ENCODE data around the gene GSG1.

GSG1 gene

GRCh38 chr12:13079440-13079906 lies 24.0 kb downstream of the GSG1 start:
- peaks cover 0 to 11% (median 0%) of the 10 kb centered on the region in 10 experiments; a peak in 4 of 20 replicates for H3K4me1 ChIP-seq
- no peak overlapping the region for H3K9ac ChIP-seq
- H3K27me3 ChIP-seq: no peaks in the 10 kb centered on the region
- peaks cover 8 to 17% (median 13%) of the 10 kb centered on the region in 11 experiments; a peak in 16 of 22 replicates for H3K9me3 ChIP-seq (replicated peaks in 1 of 11)
- H3K4me2 ChIP-seq: no peak overlapping the region
- H4K20me1 ChIP-seq: no peaks in the 10 kb centered on the region
- no peak overlapping the region for H3K4me3 ChIP-seq
- H3K36me3 ChIP-seq: peaks cover 43 to 74% (median 52%) of the 10 kb centered on the region in 11 experiments
- no peak for TF ChIP-seq Cebpa-rat (IDR thresholded peaks at IDR 0.05)
- H3K27ac ChIP-seq: no peak overlapping the region

GRCh38 chr12:13075786-13076570 lies 27.5 kb downstream of the GSG1 start:
- peaks cover 0 to 7% (median 0%) of the 10 kb centered on the region in 10 experiments; a peak in 2 of 20 replicates for H3K4me1 ChIP-seq
- TF ChIP-seq Cebpa-rat (IDR thresholded peaks at IDR 0.05): no peak
- peaks cover 46 to 78% (median 66%) of the 10 kb centered on the region in 11 experiments for H3K36me3 ChIP-seq
- no peaks in the 10 kb centered on the region for H4K20me1 ChIP-seq
- H3K27ac ChIP-seq: no peak overlapping the region
- H3K4me2 ChIP-seq: no peak overlapping the region
- peaks cover 3 to 10% (median 6%) of the 10 kb centered on the region in 11 experiments; a peak in 10 of 22 replicates for H3K9me3 ChIP-seq (replicated peaks in 1 of 11)
- no peaks in the 10 kb centered on the region for H3K27me3 ChIP-seq
- H3K9ac ChIP-seq: no peak overlapping the region
- H3K4me3 ChIP-seq: no peak overlapping the region

GRCh38 chr12:13075118-13075480 lies 28.4 kb downstream of the GSG1 start:
- Histone ChIP-seq H3K27ac (no peak overlapping the region), H3K4me2 (no peak overlapping the region), H3K36me3 (peaks cover 45 to 77% (median 67%) of the 10 kb centered on the region in 11 experiments), H3K9me3 (replicated peaks in 1 of 11) (peaks cover 3 to 10% (median 6%) of the 10 kb centered on the region in 11 experiments; a peak in 10 of 22 replicates), H3K9ac (no peak overlapping the region), H3K4me1 (peaks cover 0 to 12% (median 0%) of the 10 kb centered on the region in 10 experiments; a peak in 2 of 20 replicates), H3K4me3 (no peak overlapping the region), H3K27me3 (no peaks in the 10 kb centered on the region), H4K20me1 (no peaks in the 10 kb centered on the region)
- TF ChIP-seq Cebpa-rat (IDR thresholded peaks at IDR 0.05): no peak

- no peaks in the 10 kb centered on the region for H3K27me3 ChIP-seq
- no peak overlapping the region for H3K9ac ChIP-seq
- H4K20me1 ChIP-seq: no peaks in the 10 kb centered on the region
- peaks cover 3 to 8% (median 4%) of the 10 kb centered on the region in 11 experiments; a peak in 10 of 22 replicates for H3K9me3 ChIP-seq (replicated peaks in 1 of 11)
- no peak overlapping the region for H3K4me3 ChIP-seq
- no peak for TF ChIP-seq Cebpa-rat (IDR thresholded peaks at IDR 0.05)
- no peak overlapping the region for H3K4me2 ChIP-seq
- H3K27ac ChIP-seq: no peak overlapping the region
- H3K36me3 ChIP-seq: peaks cover 39 to 75% (median 64%) of the 10 kb centered on the region in 11 experiments
- peaks cover 0 to 12% (median 0%) of the 10 kb centered on the region in 10 experiments; a peak in 2 of 20 replicates for H3K4me1 ChIP-seq
These were observed 28.9 kb downstream of the GSG1 start for GRCh38 chr12:13074396-13075117.

- Histone ChIP-seq H3K9me3 (replicated peaks in 1 of 11) (0 out of 22 replicates have a peak, but pooled peaks cover 0 to 4% (median 0%) of the 10 kb centered on the region in 11 experiments), H3K36me3 (peaks cover 42 to 84% (median 74%) of the 10 kb centered on the region in 11 experiments), H3K27me3 (no peaks in the 10 kb centered on the region), H3K4me3 (no peak overlapping the region), H4K20me1 (no peaks in the 10 kb centered on the region), H3K9ac (no peak overlapping the region), H3K4me1 (peaks cover 0 to 12% (median 0%) of the 10 kb centered on the region in 10 experiments; a peak in 2 of 20 replicates), H3K4me2 (no peak overlapping the region), H3K27ac (no peak overlapping the region)
- TF ChIP-seq Cebpa-rat (IDR thresholded peaks at IDR 0.05): no peak
These were observed 30.3 kb downstream of the GSG1 start for GRCh38 chr12:13073173-13073572.

- no peak overlapping the region for H3K27ac ChIP-seq
- no peaks in the 10 kb centered on the region for H3K27me3 ChIP-seq
- H3K36me3 ChIP-seq: peaks cover 54 to 96% (median 84%) of the 10 kb centered on the region in 11 experiments
- H3K9ac ChIP-seq: no peak overlapping the region
- peaks cover 0 to 12% (median 0%) of the 10 kb centered on the region in 10 experiments; a peak in 1 of 20 replicates for H3K4me1 ChIP-seq
- no peaks in the 10 kb centered on the region for H4K20me1 ChIP-seq
- 0 out of 22 replicates have a peak, but pooled peaks cover 0 to under 1% (median 0%) of the 10 kb centered on the region in 11 experiments for H3K9me3 ChIP-seq (replicated peaks in 1 of 11)
- peak overlapping the region in 1 of 11 experiments; percentile 21; a peak in 1 of 22 replicates for H3K4me2 ChIP-seq
- no peak overlapping the region for H3K4me3 ChIP-seq
- TF ChIP-seq Cebpa-rat (IDR thresholded peaks at IDR 0.05): no peak
These were observed 31.9 kb downstream of the GSG1 start for GRCh38 chr12:13071305-13072280.

- H4K20me1 ChIP-seq: no peaks in the 10 kb centered on the region
- no peaks in the 10 kb centered on the region for H3K9me3 ChIP-seq (replicated peaks in 1 of 11)
- no peaks in the 10 kb centered on the region for H3K27me3 ChIP-seq
- no peak overlapping the region for H3K9ac ChIP-seq
- H3K4me2 ChIP-seq: no peak overlapping the region
- H3K4me1 ChIP-seq: peaks cover 0 to 12% (median 0%) of the 10 kb centered on the region in 10 experiments; a peak in 1 of 20 replicates
- peaks cover 59 to 88% (median 75%) of the 10 kb centered on the region in 11 experiments for H3K36me3 ChIP-seq
- no peak overlapping the region for H3K27ac ChIP-seq
- no peak overlapping the region for H3K4me3 ChIP-seq
- no peak for TF ChIP-seq Cebpa-rat (IDR thresholded peaks at IDR 0.05)
These were observed 34.1 kb downstream of the GSG1 start for GRCh38 chr12:13069380-13069779.

- Histone ChIP-seq H3K9ac (no peak overlapping the region), H4K20me1 (no peaks in the 10 kb centered on the region), H3K4me3 (no peak overlapping the region), H3K4me1 (peaks cover 0 to 12% (median 0%) of the 10 kb centered on the region in 10 experiments; a peak in 1 of 20 replicates), H3K9me3 (replicated peaks in 1 of 11) (no peaks in the 10 kb centered on the region), H3K4me2 (no peak overlapping the region), H3K27ac (no peak overlapping the region), H3K36me3 (peaks cover 66 to 88% (median 76%) of the 10 kb centered on the region in 11 experiments), H3K27me3 (no peaks in the 10 kb centered on the region)
- TF ChIP-seq Cebpa-rat (IDR thresholded peaks at IDR 0.05): no peak
These were observed 36.1 kb downstream of the GSG1 start for GRCh38 chr12:13067322-13067721.
